HEK293 (cell line): ENCODE measurements around the gene BMERB1.

Source experiments
- CTCF ChIA-PET: fragments of 350-600 bp; formaldehyde crosslinking; extraction: SDS; loops from one replicate; lab custom pipeline; 2021; ENCODE audit warnings: antibody characterized with exemption; lab: Yijun Ruan, JAX
- POLR2A ChIA-PET: fragments of 300-600 bp; formaldehyde crosslinking; extraction: SDS; loops from one replicate; lab custom pipeline; 2020; ENCODE audit warnings: antibody characterized with exemption, inconsistent platforms; lab: Yijun Ruan, JAX
- H3K27ac ChIP-seq: fragments of 200-500 bp; sonication (Bioruptor generic); 2 replicates; pipeline ENCODE4 v1.5.1; 2014; ENCODE audit warnings: low read depth, low read length, control low read depth, inconsistent platforms; ENCODE audit errors: extremely low read depth
- H3K36me3 ChIP-seq, 2 experiments: fragments of 200-500 bp in 1 of 2; sonication (Bioruptor generic) in 1 of 2; 1 replicate in 1 of 2; 2 replicates in 1 of 2; pipeline ENCODE4 v1.5.1; 2014 to 2017; ENCODE audit warnings: inconsistent platforms in 2 of 2, low read length in 2 of 2; ENCODE audit not compliant: control insufficient read depth in 2 of 2, insufficient read depth in 1 of 2
- H3K4me1 ChIP-seq: fragments of 200-500 bp; sonication (Bioruptor generic); 2 replicates; pipeline ENCODE4 v1.5.1; 2014; ENCODE audit warnings: mild to moderate bottlenecking, low read length, inconsistent platforms; ENCODE audit not compliant: control insufficient read depth, insufficient read depth
- H3K4me3 ChIP-seq: 2 replicates; pipeline ENCODE4 v1.5.1; 2011; ENCODE audit warnings: low read depth, mild to moderate bottlenecking, control low read depth, low read length, moderate library complexity
- H3K9me3 ChIP-seq: fragments of 200-500 bp; sonication (Bioruptor generic); 2 replicates; pipeline ENCODE4 v1.5.1; 2014; ENCODE audit warnings: low read depth, low read length, inconsistent platforms; ENCODE audit not compliant: control insufficient read depth, insufficient read depth
- GFI1B ChIP-seq: fragments of 450-650 bp; formaldehyde crosslinking; IDR thresholded peaks from 2 replicates; pipeline ENCODE4 v1.5.1; 2016; ENCODE audit warnings: missing biosample characterization, missing genetic modification characterization
- GLI2 ChIP-seq: fragments of 450-650 bp; formaldehyde crosslinking; IDR thresholded peaks from 2 replicates; pipeline ENCODE4; 2017; ENCODE audit warnings: missing biosample characterization, missing genetic modification characterization, low read depth, borderline replicate concordance
- KLF17 ChIP-seq: fragments of 450-650 bp; formaldehyde crosslinking; IDR thresholded peaks from 2 replicates; pipeline ENCODE4 v1.5.1; 2016; ENCODE audit warnings: missing biosample characterization, missing genetic modification characterization
- KLF7 ChIP-seq: fragments of 450-650 bp; formaldehyde crosslinking; IDR thresholded peaks from 2 replicates; pipeline ENCODE4 v1.5.1; 2016; ENCODE audit warnings: missing biosample characterization, missing genetic modification characterization, borderline replicate concordance
- PRDM10 ChIP-seq: fragments of 450-650 bp; formaldehyde crosslinking; IDR thresholded peaks from 2 replicates; pipeline ENCODE4 v1.5.1; 2016; ENCODE audit warnings: missing biosample characterization, missing genetic modification characterization
- SETDB1 ChIP-seq: IDR thresholded peaks from one replicate; pipeline ENCODE4 v1.6.1; 2017; ENCODE audit warnings: mild to moderate bottlenecking, low read length, moderate library complexity, mixed read lengths; ENCODE audit not compliant: insufficient read length
- SP3 ChIP-seq: fragments of 450-650 bp; formaldehyde crosslinking; IDR thresholded peaks from 2 replicates; pipeline ENCODE4 v1.5.1; 2016; ENCODE audit warnings: missing biosample characterization, missing genetic modification characterization
- TCF7L2 ChIP-seq: IDR thresholded peaks from 2 replicates; pipeline ENCODE4 v1.6.1; 2011; ENCODE audit warnings: low read depth, mild to moderate bottlenecking, inconsistent platforms, low read length, moderate library complexity, borderline replicate concordance
- ZFHX2 ChIP-seq: fragments of 450-650 bp; formaldehyde crosslinking; conservative IDR thresholded peaks from 2 replicates; pipeline ENCODE4 v1.5.1; 2016; ENCODE audit warnings: missing biosample characterization, missing genetic modification characterization
- ZNF112 ChIP-seq: fragments of 450-650 bp; formaldehyde crosslinking; IDR thresholded peaks from 2 replicates; pipeline ENCODE4 v1.5.0; 2017; ENCODE audit warnings: missing biosample characterization, missing genetic modification characterization
- ZNF169 ChIP-seq: fragments of 450-650 bp; formaldehyde crosslinking; IDR thresholded peaks from 2 replicates; pipeline ENCODE4 v1.5.1; 2016; ENCODE audit warnings: missing biosample characterization, missing genetic modification characterization
- ZNF175 ChIP-seq: fragments of 450-650 bp; formaldehyde crosslinking; IDR thresholded peaks from 2 replicates; pipeline ENCODE4 v1.5.1; 2016; ENCODE audit warnings: missing biosample characterization, missing genetic modification characterization
- ZNF280C ChIP-seq: fragments of 450-650 bp; formaldehyde crosslinking; IDR thresholded peaks from 2 replicates; pipeline ENCODE4 v1.5.1; 2016; ENCODE audit warnings: missing biosample characterization, missing genetic modification characterization
- ZNF416 ChIP-seq: fragments of 450-650 bp; formaldehyde crosslinking; IDR thresholded peaks from 2 replicates; pipeline ENCODE4 v1.5.1; 2016; ENCODE audit warnings: missing biosample characterization, missing genetic modification characterization
- ZNF488 ChIP-seq: fragments of 450-650 bp; formaldehyde crosslinking; IDR thresholded peaks from 2 replicates; pipeline ENCODE4 v1.5.1; 2016; ENCODE audit warnings: missing biosample characterization, missing genetic modification characterization
- ZNF621 ChIP-seq: fragments of 450-650 bp; formaldehyde crosslinking; IDR thresholded peaks from 2 replicates; pipeline ENCODE4 v1.5.1; 2017; ENCODE audit warnings: missing biosample characterization, missing genetic modification characterization
- ZNF626 ChIP-seq: fragments of 450-650 bp; sonication (Bioruptor Pico); formaldehyde crosslinking; IDR thresholded peaks from 2 replicates; pipeline ENCODE4 v1.5.1; 2018; ENCODE audit warnings: missing biosample characterization, missing genetic modification characterization, inconsistent platforms
- ZNF629 ChIP-seq: fragments of 450-650 bp; formaldehyde crosslinking; IDR thresholded peaks from 2 replicates; pipeline ENCODE4 v1.5.1; 2017; ENCODE audit warnings: missing biosample characterization, missing genetic modification characterization
- ZNF664 ChIP-seq: fragments of 450-650 bp; formaldehyde crosslinking; IDR thresholded peaks from 2 replicates; pipeline ENCODE4 v1.5.1; 2016; ENCODE audit warnings: missing biosample characterization, missing genetic modification characterization
- ZNF704 ChIP-seq: fragments of 450-650 bp; formaldehyde crosslinking; IDR thresholded peaks from 2 replicates; pipeline ENCODE4 v1.5.1; 2016; ENCODE audit warnings: missing biosample characterization, missing genetic modification characterization
- ZSCAN18 ChIP-seq: fragments of 450-650 bp; formaldehyde crosslinking; IDR thresholded peaks from 2 replicates; pipeline ENCODE4 v1.5.1; 2016; ENCODE audit warnings: missing biosample characterization, missing genetic modification characterization

Gene BMERB1

GRCh38 chr16:15536843-15537242 is 102.5 kb downstream of the BMERB1 start:
- H3K9me3 ChIP-seq, result no peaks in the 10 kb centered on the region
- no peaks in the 10 kb centered on the region for H3K36me3 ChIP-seq
- H3K4me3 ChIP-seq, result no peak overlapping the region
- no peak for TF ChIP-seq ZNF626 (tag by site-specific recombination)
- TF ChIP-seq, all 188 proteins: peak for 0
- no peaks in the 10 kb centered on the region for H3K4me1 ChIP-seq
- CTCF ChIA-PET, result interaction anchor here (0.7 kb wide), 1 partner anchor 644 kb away, joined by 7 read pairs; no protein-coding TSS in a partner anchor
- POLR2A ChIA-PET, result interaction anchor here (0.7 kb wide), 1 partner anchor 14 kb away, joined by 3 read pairs; no protein-coding TSS in a partner anchor
- no peak overlapping the region for H3K27ac ChIP-seq

- CTCF ChIA-PET, result interaction anchor here (0.7 to 1.4 kb wide), 3 partner anchors 10 to 29 kb away, joined by 3 to 6 read pairs (median 4); no protein-coding TSS in a partner anchor
- Histone ChIP-seq H3K27ac (no peak overlapping the region), H3K4me3 (no peak overlapping the region), H3K36me3 (no peaks in the 10 kb centered on the region), H3K4me1 (no peaks in the 10 kb centered on the region), H3K9me3 (no peaks in the 10 kb centered on the region)
- TF ChIP-seq ZNF112 (tag by site-specific recombination) (no peak), GLI2 (tag by site-specific recombination) (no peak), PRDM10 (tag by site-specific recombination) (no peak), ZNF175 (tag by site-specific recombination) (no peak), ZNF169 (tag by site-specific recombination) (no peak), ZNF664 (tag by site-specific recombination) (no peak), TCF7L2 (no peak), ZNF629 (tag by site-specific recombination) (no peak), SETDB1 (no peak), KLF17 (tag by site-specific recombination) (no peak), ZNF416 (tag by site-specific recombination) (no peak), ZSCAN18 (tag by site-specific recombination) (no peak), KLF7 (no peak), ZNF621 (tag by site-specific recombination) (no peak), ZFHX2 (tag by site-specific recombination) (no peak), ZNF704 (no peak), SP3 (tag by site-specific recombination) (no peak), ZNF280C (tag by site-specific recombination) (no peak), GFI1B (tag by site-specific recombination) (no peak), ZNF488 (tag by site-specific recombination) (no peak)
- POLR2A ChIA-PET, result no interaction called here
Measured at GRCh38 chr16:15538507-15538906, 104.1 kb downstream of the BMERB1 start.
